ENCODE results near the gene ACLY.
"Not testable (repeated sequence)": the region's sequence is repeated elsewhere in the genome, so short reads cannot be mapped to it uniquely, and the experiment has no call there.

The ACLY gene

DNA sequence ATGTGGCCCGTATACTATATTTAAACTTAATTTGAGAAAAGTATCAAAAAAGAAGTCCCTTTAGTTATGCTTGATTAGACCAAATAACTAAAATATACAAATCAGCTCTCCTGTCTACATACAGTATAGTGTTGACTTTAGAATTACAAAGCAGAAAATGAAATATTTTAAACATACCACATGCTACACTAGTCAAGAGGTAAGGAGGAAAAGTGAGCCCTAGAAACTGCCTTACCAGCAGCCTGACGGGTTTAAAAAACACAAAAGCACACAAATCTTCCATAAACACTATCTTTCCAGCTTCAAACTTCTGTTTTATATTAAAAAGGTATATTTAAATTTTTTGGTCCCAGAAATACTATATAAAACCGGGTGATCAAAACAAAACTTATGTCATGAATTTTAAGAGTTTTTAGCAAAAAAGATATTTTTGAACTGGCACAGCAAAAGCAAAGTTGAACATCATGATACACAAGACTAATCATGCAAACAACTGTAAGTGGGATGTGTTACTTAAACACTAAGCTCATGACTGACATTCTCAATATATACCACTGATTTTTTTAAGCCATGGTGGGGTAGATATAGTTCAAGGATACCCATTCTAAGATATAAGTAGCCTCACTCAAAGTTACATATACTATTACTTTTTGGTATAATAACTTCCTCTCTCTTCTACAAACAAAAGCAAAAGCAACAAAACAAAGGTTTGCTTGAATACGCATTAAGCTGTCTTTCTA, 69.3 kb downstream of the ACLY start:
- no peak for DNase-seq (ENCODE audit: extremely low read depth, insufficient read length)
- H3K27me3 ChIP-seq (replicated peaks; ENCODE audit: control insufficient read depth, insufficient read depth, low read length) = no peaks in the 10 kb centered on the region
- TF ChIP-seq, protein P1, sequence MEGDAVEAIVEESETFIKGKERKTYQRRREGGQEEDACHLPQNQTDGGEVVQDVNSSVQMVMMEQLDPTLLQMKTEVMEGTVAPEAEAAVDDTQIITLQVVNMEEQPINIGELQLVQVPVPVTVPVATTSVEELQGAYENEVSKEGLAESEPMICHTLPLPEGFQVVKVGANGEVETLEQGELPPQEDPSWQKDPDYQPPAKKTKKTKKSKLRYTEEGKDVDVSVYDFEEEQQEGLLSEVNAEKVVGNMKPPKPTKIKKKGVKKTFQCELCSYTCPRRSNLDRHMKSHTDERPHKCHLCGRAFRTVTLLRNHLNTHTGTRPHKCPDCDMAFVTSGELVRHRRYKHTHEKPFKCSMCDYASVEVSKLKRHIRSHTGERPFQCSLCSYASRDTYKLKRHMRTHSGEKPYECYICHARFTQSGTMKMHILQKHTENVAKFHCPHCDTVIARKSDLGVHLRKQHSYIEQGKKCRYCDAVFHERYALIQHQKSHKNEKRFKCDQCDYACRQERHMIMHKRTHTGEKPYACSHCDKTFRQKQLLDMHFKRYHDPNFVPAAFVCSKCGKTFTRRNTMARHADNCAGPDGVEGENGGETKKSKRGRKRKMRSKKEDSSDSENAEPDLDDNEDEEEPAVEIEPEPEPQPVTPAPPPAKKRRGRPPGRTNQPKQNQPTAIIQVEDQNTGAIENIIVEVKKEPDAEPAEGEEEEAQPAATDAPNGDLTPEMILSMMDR (IDR thresholded peaks at IDR 0.05; ENCODE audit: insufficient read depth, low read length, poor library complexity, severe bottlenecking) = no peak
- peaks cover 3% of the 10 kb centered on the region for H3K36me3 ChIP-seq (ENCODE audit: control insufficient read depth, insufficient read depth, low read length)
- no peak overlapping the region for H3K4me3 ChIP-seq (replicated peaks; ENCODE audit: low read depth, low read length)

DNA sequence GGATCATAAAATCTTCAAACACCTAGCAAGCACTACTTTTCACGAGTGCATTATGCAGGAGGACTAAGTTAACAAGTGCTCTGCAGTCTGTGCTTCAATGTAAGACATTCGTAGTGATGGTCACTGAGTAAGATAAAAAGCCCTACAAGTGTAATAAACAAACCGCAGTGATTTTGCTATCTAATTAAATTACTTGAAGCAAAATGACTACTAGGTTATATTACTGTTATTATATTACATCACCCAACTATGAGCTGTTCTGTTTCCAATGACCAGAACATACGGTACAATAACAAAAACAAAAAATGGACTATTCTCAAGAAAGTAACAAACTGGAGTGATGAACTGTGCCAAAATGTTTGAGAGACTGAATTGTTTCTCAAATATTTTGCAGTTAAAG, 70.0 kb downstream of the ACLY start:
- H3K4me3 ChIP-seq (replicated peaks; ENCODE audit: low read depth, low read length) = no peak overlapping the region
- no peak for DNase-seq (ENCODE audit: extremely low read depth, insufficient read length)
- no peaks in the 10 kb centered on the region for H3K27me3 ChIP-seq (replicated peaks; ENCODE audit: control insufficient read depth, insufficient read depth, low read length)
- peaks cover 3% of the 10 kb centered on the region for H3K36me3 ChIP-seq (ENCODE audit: control insufficient read depth, insufficient read depth, low read length)
- TF ChIP-seq, protein P1 (IDR thresholded peaks at IDR 0.05; ENCODE audit: insufficient read depth, low read length, poor library complexity, severe bottlenecking) = no peak

DNA sequence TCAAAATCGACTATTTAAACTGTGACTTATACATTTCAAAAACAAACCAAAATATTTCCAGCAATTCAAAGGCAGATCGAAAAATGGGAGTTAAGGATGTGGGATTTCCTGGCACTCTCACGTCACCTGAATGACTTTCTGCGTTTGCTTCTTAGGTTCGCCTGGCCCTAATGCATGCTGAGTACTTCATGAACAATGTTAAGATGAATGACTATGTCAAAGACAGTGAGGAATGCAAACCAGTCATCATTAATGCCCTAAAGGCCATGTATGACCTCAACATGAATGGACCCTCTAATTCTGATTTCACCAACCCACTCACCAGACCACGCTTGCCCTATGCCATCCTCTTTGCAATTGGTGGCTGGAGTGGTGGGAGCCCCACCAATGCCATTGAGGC, 73.8 kb downstream of the ACLY start:
- Histone ChIP-seq H3K36me3 (ENCODE audit: control insufficient read depth, insufficient read depth, low read length) (no peaks in the 10 kb centered on the region), H3K4me3 (replicated peaks; ENCODE audit: low read depth, low read length) (no peak overlapping the region), H3K27me3 (replicated peaks; ENCODE audit: control insufficient read depth, insufficient read depth, low read length) (no peaks in the 10 kb centered on the region)
- TF ChIP-seq, protein P1 (IDR thresholded peaks at IDR 0.05; ENCODE audit: insufficient read depth, low read length, poor library complexity, severe bottlenecking) = no peak
- no peak for DNase-seq (ENCODE audit: extremely low read depth, insufficient read length)

DNA sequence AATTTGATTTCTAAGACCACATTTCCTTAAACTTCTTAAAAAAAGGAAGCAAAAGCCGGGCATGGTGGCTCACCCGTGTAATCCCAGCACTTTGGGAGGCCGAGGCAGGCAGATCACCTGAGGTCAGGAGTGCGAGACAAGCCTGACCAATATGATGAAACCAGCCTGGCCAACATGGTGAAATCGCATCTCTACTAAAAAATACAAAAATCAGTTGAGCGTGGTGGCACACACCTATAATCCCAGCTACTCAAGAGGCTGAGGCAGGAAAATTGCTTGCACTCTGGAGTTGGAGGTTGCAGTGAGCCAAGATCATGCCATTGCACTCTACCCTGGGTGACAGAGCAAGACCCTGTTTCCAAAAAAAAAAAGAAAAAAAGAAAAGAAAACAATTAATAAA, 78.0 kb downstream of the ACLY start:
- H3K36me3 ChIP-seq (ENCODE audit: control insufficient read depth, insufficient read depth, low read length); DNase-seq (ENCODE audit: extremely low read depth, insufficient read length); H3K4me3 ChIP-seq (replicated peaks; ENCODE audit: low read depth, low read length); H3K27me3 ChIP-seq (replicated peaks; ENCODE audit: control insufficient read depth, insufficient read depth, low read length): not testable (repeated sequence)

DNA sequence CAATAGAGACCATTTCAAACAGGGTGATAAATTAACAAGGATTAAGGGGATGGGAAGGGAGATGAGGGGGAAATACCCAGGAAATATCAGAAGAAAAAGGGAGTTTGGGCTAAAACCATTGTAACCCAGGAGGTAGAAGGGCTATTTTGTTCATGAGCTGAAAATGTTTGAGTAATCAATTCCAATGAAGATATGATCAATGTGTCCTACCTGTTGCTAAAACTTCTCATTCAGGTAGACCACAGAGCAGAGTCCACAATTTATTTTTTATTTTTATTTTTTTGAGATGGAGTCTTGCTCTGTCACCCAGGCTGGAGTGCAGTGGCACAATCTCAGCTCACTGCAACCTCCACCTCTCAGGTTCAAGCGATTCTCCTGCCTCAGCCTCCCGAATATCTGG, 79.3 kb downstream of the ACLY start:
- not testable (repeated sequence) for DNase-seq (ENCODE audit: extremely low read depth, insufficient read length); H3K36me3 ChIP-seq (ENCODE audit: control insufficient read depth, insufficient read depth, low read length); H3K4me3 ChIP-seq (replicated peaks; ENCODE audit: low read depth, low read length); H3K27me3 ChIP-seq (replicated peaks; ENCODE audit: control insufficient read depth, insufficient read depth, low read length)

DNA sequence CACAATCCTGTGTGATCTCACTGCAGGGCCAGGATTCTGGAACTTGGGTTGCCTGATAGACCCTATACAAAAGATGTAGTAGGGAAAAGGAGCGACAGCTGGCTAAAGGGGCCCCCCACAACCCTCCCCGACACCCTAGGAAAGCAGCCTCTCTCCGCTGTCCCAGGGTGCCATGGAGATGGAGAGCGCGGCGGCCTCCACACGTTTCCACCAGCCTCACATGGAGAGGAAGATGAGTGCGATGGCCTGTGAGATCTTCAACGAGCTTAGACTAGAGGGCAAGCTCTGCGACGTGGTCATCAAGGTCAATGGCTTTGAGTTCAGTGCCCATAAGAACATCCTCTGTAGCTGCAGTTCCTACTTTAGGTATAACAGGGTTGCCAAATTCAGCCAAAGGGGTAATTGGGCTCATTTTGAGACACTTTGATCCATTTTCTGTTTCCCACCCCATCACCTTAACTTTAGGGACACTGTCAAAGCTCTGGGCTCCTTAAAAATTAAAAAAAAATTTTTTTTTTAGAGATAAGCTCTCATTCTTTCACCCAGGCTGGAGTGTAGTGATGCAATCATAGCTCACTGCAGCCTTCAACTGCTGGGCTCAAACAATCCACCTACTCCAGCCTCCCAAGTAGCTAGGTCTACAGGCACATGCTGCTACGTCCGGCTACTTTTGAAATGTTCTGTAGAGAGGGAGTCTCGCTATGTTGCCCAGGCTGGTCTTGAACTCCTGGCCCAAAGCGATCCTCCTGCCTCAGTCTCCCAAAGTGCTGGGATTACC, 80.8 kb downstream of the ACLY start, which contains the start of gene KLHL10:
KLHL10 (plus strand) TSS at position 65 of the 778 bp plus-strand sequence; CDS start at position 173, 108 bp downstream.
- DNase-seq (ENCODE audit: extremely low read depth, insufficient read length) = no peak
- TF ChIP-seq, protein P1 (IDR thresholded peaks at IDR 0.05; ENCODE audit: insufficient read depth, low read length, poor library complexity, severe bottlenecking) = no peak
- no peaks in the 10 kb centered on the region for H3K27me3 ChIP-seq (replicated peaks; ENCODE audit: control insufficient read depth, insufficient read depth, low read length)
- H3K4me3 ChIP-seq (replicated peaks; ENCODE audit: low read depth, low read length) = no peak within 1 kb of the TSS
- H3K36me3 ChIP-seq (ENCODE audit: control insufficient read depth, insufficient read depth, low read length) = no peaks in the 10 kb centered on the region

Data from GM06990 (cell line).